HUES48 (cell line): ENCODE measurements around the gene CTBP2.
A peak's percentile ranks its signal among the peaks of the same experiment; 100 is the strongest.

Experiments
- H3K27ac ChIP-seq: one replicate; pipeline ENCODE4 v1.7.0; 2013; ENCODE audit warnings: low read depth, low read length, inconsistent platforms
- H3K27me3 ChIP-seq: 2 replicates; pipeline ENCODE4 v1.6.1; 2013; ENCODE audit warnings: mild to moderate bottlenecking, low read length; ENCODE audit not compliant: control insufficient read depth, insufficient read depth
- H3K36me3 ChIP-seq: 2 replicates; pipeline ENCODE4 v1.6.1; 2013; ENCODE audit warnings: low read length; ENCODE audit not compliant: control insufficient read depth, insufficient read depth
- H3K4me1 ChIP-seq: 2 replicates; pipeline ENCODE4 v1.6.1; 2013; ENCODE audit warnings: mild to moderate bottlenecking, low read length; ENCODE audit not compliant: control insufficient read depth, insufficient read depth
- H3K4me3 ChIP-seq: 2 replicates; pipeline ENCODE4 v1.5.1; 2013; ENCODE audit warnings: mild to moderate bottlenecking, low read depth, low read length
- H3K9ac ChIP-seq: 2 replicates; pipeline ENCODE4 v1.6.1; 2013; ENCODE audit warnings: mild to moderate bottlenecking, low read depth, low read length, moderate library complexity
- H3K9me3 ChIP-seq: 2 replicates; pipeline ENCODE4 v1.6.1; 2013; ENCODE audit warnings: low read length; ENCODE audit not compliant: control insufficient read depth, insufficient read depth

CTBP2 gene

GRCh38 chr10:125041856-125042506 lies 118.4 kb downstream of the CTBP2 start:
- Histone ChIP-seq H3K27ac (no peak overlapping the region), H3K9me3 (no peaks in the 10 kb centered on the region), H3K27me3 (no peaks in the 10 kb centered on the region), H3K4me1 (peaks cover 75% of the 10 kb centered on the region), H3K36me3 (peaks cover 27% of the 10 kb centered on the region), H3K4me3 (no peak overlapping the region), H3K9ac (no peak overlapping the region)

- H3K4me1 ChIP-seq, result peaks cover 72% of the 10 kb centered on the region
- no peak overlapping the region for H3K4me3 ChIP-seq
- peaks cover 48% of the 10 kb centered on the region for H3K36me3 ChIP-seq
- H3K27me3 ChIP-seq, result no peaks in the 10 kb centered on the region
- no peaks in the 10 kb centered on the region for H3K9me3 ChIP-seq
- H3K9ac ChIP-seq, result no peak overlapping the region
- H3K27ac ChIP-seq, result no peak overlapping the region
Observed at GRCh38 chr10:125039354-125039769, 121.0 kb downstream of the CTBP2 start.

DNA sequence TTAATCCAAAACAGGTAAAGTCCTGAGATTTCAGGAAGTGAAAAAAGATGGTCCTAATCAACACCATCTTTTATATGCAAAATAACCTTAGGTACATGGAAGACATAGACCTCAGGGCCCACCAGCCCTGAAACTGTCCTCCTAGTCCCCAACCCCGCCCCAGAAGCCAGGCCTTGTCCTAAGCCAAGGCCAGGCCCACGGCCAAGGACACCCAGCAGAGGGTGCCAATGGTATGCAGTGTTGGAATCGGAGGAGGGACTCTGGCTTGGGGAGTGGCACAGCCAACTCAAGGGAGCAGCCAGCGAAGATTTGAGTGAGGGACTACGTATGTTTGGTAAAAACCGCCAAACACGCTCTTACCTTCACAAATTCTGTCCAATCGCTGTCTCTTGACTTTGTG lies 121.7 kb downstream of the CTBP2 start:
- Histone ChIP-seq H3K9ac (no peak overlapping the region), H3K27ac (peak overlapping the region; percentile 36), H3K4me1 (peaks cover 70% of the 10 kb centered on the region), H3K4me3 (no peak overlapping the region), H3K27me3 (no peaks in the 10 kb centered on the region), H3K36me3 (peaks cover 55% of the 10 kb centered on the region), H3K9me3 (no peaks in the 10 kb centered on the region)

GRCh38 chr10:125037145-125037877 lies 123.1 kb downstream of the CTBP2 start:
- no peaks in the 10 kb centered on the region for H3K9me3 ChIP-seq
- H3K36me3 ChIP-seq, result peaks cover 67% of the 10 kb centered on the region
- no peak overlapping the region for H3K4me3 ChIP-seq
- H3K27ac ChIP-seq, result peak overlapping the region; percentile 5
- peaks cover 61% of the 10 kb centered on the region for H3K4me1 ChIP-seq
- no peak overlapping the region for H3K9ac ChIP-seq
- no peaks in the 10 kb centered on the region for H3K27me3 ChIP-seq

DNA sequence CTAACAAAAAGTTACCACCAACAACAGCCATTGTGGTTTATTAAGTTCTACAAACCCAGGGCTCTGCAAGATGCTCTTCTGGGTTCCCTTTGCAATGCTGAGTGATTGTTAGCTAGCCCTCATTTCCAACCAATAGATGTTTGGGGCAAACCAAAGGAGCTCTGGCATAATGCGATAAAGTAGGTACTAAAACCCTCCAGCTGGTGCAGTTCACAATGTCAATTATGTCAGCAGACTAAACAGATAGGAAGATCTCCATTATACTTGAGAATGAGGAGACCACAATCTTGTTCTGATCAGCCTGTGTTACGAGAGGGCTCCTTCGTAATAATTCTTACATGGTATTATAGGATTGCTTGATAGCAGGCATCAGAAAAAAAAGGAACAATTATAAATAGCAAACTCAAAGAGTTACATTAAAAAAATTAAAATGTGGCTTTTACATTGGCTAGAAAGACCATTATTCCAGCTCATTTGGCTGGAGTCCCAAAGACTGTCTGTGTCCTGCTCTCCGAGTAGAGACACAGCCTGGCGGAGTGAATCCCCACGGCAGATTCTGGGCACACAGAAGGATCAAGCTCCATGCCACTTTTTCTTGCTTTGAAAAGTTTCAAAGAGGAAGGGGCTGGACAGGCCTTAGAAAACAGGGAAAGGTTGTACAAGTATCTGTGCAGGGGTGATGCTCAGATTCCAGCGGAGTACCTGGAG lies 124.6 kb downstream of the CTBP2 start:
- H3K9me3 ChIP-seq, result no peaks in the 10 kb centered on the region
- H3K4me3 ChIP-seq, result no peak overlapping the region
- no peaks in the 10 kb centered on the region for H3K27me3 ChIP-seq
- no peak overlapping the region for H3K9ac ChIP-seq
- H3K36me3 ChIP-seq, result peaks cover 71% of the 10 kb centered on the region
- H3K27ac ChIP-seq, result no peak overlapping the region
- H3K4me1 ChIP-seq, result peaks cover 55% of the 10 kb centered on the region

DNA sequence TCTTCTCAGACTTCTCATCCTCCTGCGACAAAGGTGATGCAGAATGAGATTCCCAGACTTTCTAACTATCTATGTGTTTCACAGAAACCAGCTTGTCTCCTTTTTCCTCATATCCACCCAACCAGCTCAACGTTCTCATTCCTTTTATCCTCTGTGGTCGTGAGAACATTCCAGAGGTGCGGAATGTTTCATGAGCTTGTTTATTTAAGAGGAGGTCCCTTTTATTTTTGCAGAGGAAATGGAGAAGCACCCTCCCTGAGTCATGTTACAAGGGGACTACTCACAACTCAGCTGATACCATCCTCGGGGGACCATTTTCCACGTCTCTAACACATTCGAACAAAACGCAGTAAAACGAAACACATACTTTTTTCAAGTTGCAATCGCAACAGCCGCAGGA lies 125.2 kb downstream of the CTBP2 start:
- H3K4me1 ChIP-seq, result peaks cover 50% of the 10 kb centered on the region
- no peaks in the 10 kb centered on the region for H3K27me3 ChIP-seq
- no peak overlapping the region for H3K4me3 ChIP-seq
- no peak overlapping the region for H3K27ac ChIP-seq
- H3K9me3 ChIP-seq, result no peaks in the 10 kb centered on the region
- H3K9ac ChIP-seq, result no peak overlapping the region
- peaks cover 73% of the 10 kb centered on the region for H3K36me3 ChIP-seq

DNA sequence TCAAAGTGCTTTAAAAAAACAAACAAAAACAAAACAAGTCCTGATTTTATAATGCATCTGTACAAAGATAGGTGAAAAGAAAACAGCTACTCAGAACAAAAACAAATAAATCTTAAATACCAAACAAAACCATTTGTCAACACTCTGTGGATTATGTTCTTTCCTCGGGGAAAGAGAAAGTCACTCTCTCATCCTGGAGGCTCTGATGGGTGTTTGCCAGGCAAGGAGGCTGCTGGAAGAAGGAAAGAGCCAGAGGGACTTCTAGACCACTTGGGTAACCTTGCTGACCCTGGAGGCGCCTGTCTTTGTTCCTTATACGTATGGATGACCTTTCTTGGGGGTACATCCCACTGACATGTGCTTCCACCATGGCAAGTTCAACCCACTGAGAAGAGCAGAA lies 125.7 kb downstream of the CTBP2 start:
- no peak overlapping the region for H3K4me3 ChIP-seq
- peaks cover 49% of the 10 kb centered on the region for H3K4me1 ChIP-seq
- peaks cover 73% of the 10 kb centered on the region for H3K36me3 ChIP-seq
- no peak overlapping the region for H3K9ac ChIP-seq
- H3K9me3 ChIP-seq, result no peaks in the 10 kb centered on the region
- no peaks in the 10 kb centered on the region for H3K27me3 ChIP-seq
- no peak overlapping the region for H3K27ac ChIP-seq

DNA sequence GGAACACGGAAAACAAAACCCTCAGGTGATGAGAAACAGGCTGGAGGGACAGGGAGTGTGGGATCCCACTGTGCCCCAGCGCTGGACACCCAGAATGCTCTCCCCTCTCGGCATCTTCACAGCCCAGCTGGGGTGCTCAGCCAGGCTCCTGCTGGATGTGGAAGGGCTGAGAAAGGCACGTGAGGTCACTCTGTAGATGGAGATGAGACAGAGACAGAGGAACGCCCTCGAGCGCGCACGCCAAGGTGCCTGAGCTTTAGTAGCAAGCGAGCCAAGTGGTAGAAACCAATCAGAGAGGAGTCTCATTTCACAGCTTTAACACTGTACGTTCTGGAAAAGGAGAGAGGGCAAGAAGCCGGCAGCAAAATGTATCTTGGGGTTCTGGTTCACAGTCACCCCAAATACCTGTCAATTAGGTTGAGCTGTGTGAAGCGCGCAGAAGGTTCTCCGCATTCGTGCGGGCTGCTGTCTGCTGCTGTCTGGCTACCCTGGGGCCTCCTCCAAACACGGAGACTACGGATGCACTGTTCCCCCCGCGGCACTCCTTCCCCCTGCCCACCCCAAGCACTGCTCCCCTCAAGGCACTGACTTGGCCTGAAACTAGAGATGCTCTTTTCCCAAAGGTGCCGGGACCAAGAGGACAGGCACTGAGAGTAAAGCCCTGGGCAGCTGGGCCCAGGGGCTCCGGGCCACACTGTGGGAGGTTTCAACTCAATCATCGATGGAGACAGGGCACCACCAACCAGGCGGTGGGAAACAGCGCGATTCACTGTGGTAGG lies 127.0 kb downstream of the CTBP2 start:
- H3K27ac ChIP-seq, result no peak overlapping the region
- H3K9ac ChIP-seq, result no peak overlapping the region
- H3K4me1 ChIP-seq, result peaks cover 45% of the 10 kb centered on the region
- H3K9me3 ChIP-seq, result no peaks in the 10 kb centered on the region
- H3K36me3 ChIP-seq, result peaks cover 68% of the 10 kb centered on the region
- H3K27me3 ChIP-seq, result no peaks in the 10 kb centered on the region
- no peak overlapping the region for H3K4me3 ChIP-seq

- Histone ChIP-seq H3K4me3 (no peak overlapping the region), H3K27ac (no peak overlapping the region), H3K27me3 (no peaks in the 10 kb centered on the region), H3K9ac (no peak overlapping the region), H3K9me3 (no peaks in the 10 kb centered on the region), H3K36me3 (peaks cover 65% of the 10 kb centered on the region), H3K4me1 (peaks cover 42% of the 10 kb centered on the region)
Observed at GRCh38 chr10:125032474-125033020, 127.8 kb downstream of the CTBP2 start.

- no peaks in the 10 kb centered on the region for H3K9me3 ChIP-seq
- no peaks in the 10 kb centered on the region for H3K27me3 ChIP-seq
- peaks cover 25% of the 10 kb centered on the region for H3K4me1 ChIP-seq
- H3K27ac ChIP-seq, result no peak overlapping the region
- no peak overlapping the region for H3K4me3 ChIP-seq
- H3K36me3 ChIP-seq, result peaks cover 65% of the 10 kb centered on the region
- H3K9ac ChIP-seq, result no peak overlapping the region
Observed at GRCh38 chr10:125030567-125031197, 129.7 kb downstream of the CTBP2 start.
